Muscle layer of duodenum (tissue), 2 donors: ENCODE measurements around the gene WDFY2.

Experiments
- H3K27ac ChIP-seq: one replicate; pipeline ENCODE4 v1.7.0; 2013; ENCODE audit warnings: mild to moderate bottlenecking, low read length
- H3K27me3 ChIP-seq: one replicate; pipeline ENCODE4 v1.7.0; 2013; ENCODE audit warnings: low read depth, mild to moderate bottlenecking, control low read depth, low read length
- H3K36me3 ChIP-seq, 2 donors: one replicate each; pipeline ENCODE4 v1.7.0; 2013; ENCODE audit warnings: low read length in 2 of 2, control low read depth in 1 of 2, mild to moderate bottlenecking in 1 of 2; ENCODE audit not compliant: insufficient read depth in 2 of 2, control insufficient read depth in 1 of 2
- H3K4me1 ChIP-seq, 2 donors: one replicate each; pipeline ENCODE4 v1.7.0; 2013; ENCODE audit warnings: low read length in 2 of 2, mild to moderate bottlenecking in 2 of 2, control low read depth in 1 of 2, moderate library complexity in 1 of 2; ENCODE audit not compliant: insufficient read depth in 2 of 2, control insufficient read depth in 1 of 2
- H3K4me3 ChIP-seq, 2 donors: one replicate each; pipeline ENCODE4 v1.7.0; 2013; ENCODE audit warnings: low read length in 2 of 2, low read depth in 1 of 2, mild to moderate bottlenecking in 1 of 2
- H3K9me3 ChIP-seq, 2 donors: one replicate each; pipeline ENCODE4 v1.7.0; 2013; ENCODE audit warnings: low read length in 2 of 2, control low read depth in 1 of 2, mild to moderate bottlenecking in 1 of 2; ENCODE audit not compliant: control insufficient read depth in 1 of 2
- donor health status: healthy.

The WDFY2 gene

GRCh38 chr13:51624695-51625345 is 40.6 kb downstream of the WDFY2 start:
- Histone ChIP-seq H3K4me3 (no peak overlapping the region), H3K4me1 (peaks cover 0 to 13% of the 10 kb centered on the region in 2 donors), H3K9me3 (no peaks in the 10 kb centered on the region), H3K36me3 (no peaks in the 10 kb centered on the region), H3K27me3 (no peaks in the 10 kb centered on the region), H3K27ac (no peak overlapping the region)

GRCh38 chr13:51625555-51626345 is 41.5 kb downstream of the WDFY2 start:
- H3K27me3 ChIP-seq: no peaks in the 10 kb centered on the region
- H3K9me3 ChIP-seq: no peaks in the 10 kb centered on the region
- H3K4me1 ChIP-seq: peaks cover 0 to 13% of the 10 kb centered on the region in 2 donors
- no peaks in the 10 kb centered on the region for H3K36me3 ChIP-seq
- no peak overlapping the region for H3K27ac ChIP-seq
- H3K4me3 ChIP-seq: no peak overlapping the region

DNA sequence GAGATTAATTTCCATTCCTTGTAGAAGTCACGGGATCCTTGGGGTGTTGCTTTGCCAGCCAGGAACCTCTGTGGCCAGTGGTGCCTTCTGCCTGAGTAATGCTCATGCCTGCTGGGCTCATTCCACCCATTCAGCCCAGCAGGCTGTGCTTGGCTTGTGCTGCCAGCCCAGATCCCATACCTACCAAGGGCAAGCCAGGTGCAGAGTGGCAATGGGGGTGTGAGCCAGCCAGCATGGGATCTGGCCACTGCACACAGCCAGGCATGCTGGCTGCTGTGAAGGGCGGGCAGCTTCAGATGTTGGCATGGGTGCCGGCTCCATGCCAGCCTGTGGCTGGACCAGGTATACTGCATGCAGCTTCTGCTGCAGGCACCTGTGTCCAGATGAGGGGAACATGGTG is 42.5 kb downstream of the WDFY2 start:
- H3K36me3 ChIP-seq: no peaks in the 10 kb centered on the region
- H3K27ac ChIP-seq: no peak overlapping the region
- no peaks in the 10 kb centered on the region for H3K27me3 ChIP-seq
- peaks cover 0 to 13% of the 10 kb centered on the region in 2 donors for H3K4me1 ChIP-seq
- H3K4me3 ChIP-seq: no peak overlapping the region
- H3K9me3 ChIP-seq: no peaks in the 10 kb centered on the region

DNA sequence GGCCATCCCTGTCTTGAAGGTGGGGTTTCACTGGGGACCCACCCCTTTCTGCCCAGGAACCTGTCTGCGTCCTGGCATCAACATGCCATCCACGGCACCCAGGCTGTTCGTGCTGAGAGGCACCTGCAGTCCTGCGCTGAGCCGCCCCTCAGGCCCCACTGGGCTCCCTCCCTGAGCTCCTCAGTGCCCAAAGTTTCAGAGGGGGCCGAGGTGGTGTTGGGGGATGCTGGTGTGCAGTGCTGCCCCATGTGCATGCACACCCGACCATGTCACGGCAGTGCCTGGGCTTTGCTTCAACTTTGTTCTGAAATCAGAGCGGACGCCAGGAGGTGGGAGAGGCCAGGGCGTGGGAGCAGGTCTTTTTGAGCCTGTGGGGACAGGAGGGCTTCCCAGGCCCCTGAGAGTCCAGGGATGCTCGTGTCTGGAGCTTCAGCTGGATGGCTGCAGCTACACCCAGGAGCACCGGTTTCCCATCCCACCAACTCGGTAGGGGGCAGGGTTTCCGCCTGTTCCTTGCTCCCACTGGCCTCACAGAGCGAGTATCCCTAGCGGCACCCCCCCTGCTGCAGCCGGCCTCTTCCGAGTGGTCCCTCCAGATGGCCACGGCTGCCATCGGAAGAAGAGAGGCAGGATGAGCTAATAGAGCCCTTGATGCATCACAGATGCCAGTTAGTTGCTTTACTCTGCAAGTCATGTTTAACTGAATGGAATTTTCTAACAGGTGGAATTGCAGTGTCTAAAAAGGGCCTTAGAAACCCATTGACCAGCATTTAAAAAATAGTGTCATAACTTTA is 44.0 kb downstream of the WDFY2 start:
- Histone ChIP-seq H3K4me3 (no peak overlapping the region), H3K27me3 (no peaks in the 10 kb centered on the region), H3K9me3 (no peaks in the 10 kb centered on the region), H3K27ac (no peak overlapping the region), H3K4me1 (peaks cover 0 to 13% of the 10 kb centered on the region in 2 donors), H3K36me3 (no peaks in the 10 kb centered on the region)

GRCh38 chr13:51629491-51630287 is 45.4 kb downstream of the WDFY2 start:
- Histone ChIP-seq H3K4me1 (peaks cover 0 to 13% of the 10 kb centered on the region in 2 donors), H3K27ac (no peak overlapping the region), H3K4me3 (no peak overlapping the region), H3K27me3 (no peaks in the 10 kb centered on the region), H3K9me3 (no peaks in the 10 kb centered on the region), H3K36me3 (no peaks in the 10 kb centered on the region)

- Histone ChIP-seq H3K36me3 (no peaks in the 10 kb centered on the region), H3K4me1 (peaks cover 0 to 13% of the 10 kb centered on the region in 2 donors), H3K9me3 (no peaks in the 10 kb centered on the region), H3K27me3 (no peaks in the 10 kb centered on the region), H3K4me3 (no peak overlapping the region), H3K27ac (no peak overlapping the region)
Measured at GRCh38 chr13:51630288-51630615, 46.0 kb downstream of the WDFY2 start.

DNA sequence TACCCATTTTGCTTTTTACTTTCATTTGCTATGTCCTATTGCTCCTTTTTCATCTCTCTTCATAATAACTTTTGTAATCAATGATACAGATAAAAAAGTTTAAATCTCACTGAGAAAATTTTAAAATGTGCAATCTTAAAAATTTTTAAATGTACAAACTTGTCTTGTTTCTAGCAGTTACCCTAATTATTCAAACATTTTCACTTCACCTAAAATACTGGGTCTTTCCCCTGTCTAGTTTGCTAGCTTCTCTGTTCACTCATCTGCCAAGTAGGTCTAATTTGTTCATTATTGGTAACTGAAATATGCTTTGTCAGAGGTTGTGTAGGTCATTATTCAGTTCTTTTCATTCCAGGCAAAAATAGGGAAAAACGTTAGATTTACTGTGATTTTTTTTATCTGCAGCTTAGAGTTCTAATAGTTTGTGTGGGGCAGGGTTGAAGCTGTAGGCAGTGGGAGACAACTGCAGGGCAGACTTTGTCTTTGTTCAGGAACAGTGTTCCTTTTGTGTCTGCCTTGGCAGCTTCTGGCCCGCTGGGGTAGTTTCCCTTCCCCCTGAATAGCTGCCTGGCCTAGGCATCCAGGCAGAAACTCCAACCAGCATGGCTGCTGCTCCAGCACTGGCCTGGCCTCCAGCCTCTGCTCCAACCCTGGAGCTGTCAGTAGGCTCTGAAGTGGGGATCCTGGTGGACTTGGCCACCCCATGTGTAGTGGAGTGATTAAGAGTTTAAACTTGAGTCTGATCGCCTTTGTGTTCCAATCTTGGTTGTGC is 48.5 kb downstream of the WDFY2 start:
- Histone ChIP-seq H3K27ac (no peak overlapping the region), H3K9me3 (no peaks in the 10 kb centered on the region), H3K4me1 (peaks cover 0 to 11% of the 10 kb centered on the region in 2 donors), H3K36me3 (no peaks in the 10 kb centered on the region), H3K27me3 (no peaks in the 10 kb centered on the region), H3K4me3 (no peak overlapping the region)

GRCh38 chr13:51635137-51635878 is 51.0 kb downstream of the WDFY2 start:
- no peaks in the 10 kb centered on the region for H3K9me3 ChIP-seq
- no peaks in the 10 kb centered on the region for H3K36me3 ChIP-seq
- no peak overlapping the region for H3K4me3 ChIP-seq
- H3K27me3 ChIP-seq: no peaks in the 10 kb centered on the region
- peaks cover 0 to 16% of the 10 kb centered on the region in 2 donors for H3K4me1 ChIP-seq
- H3K27ac ChIP-seq: no peak overlapping the region

GRCh38 chr13:51636349-51636890 is 52.2 kb downstream of the WDFY2 start:
- Histone ChIP-seq H3K27ac (no peak overlapping the region), H3K36me3 (no peaks in the 10 kb centered on the region), H3K4me1 (peaks cover 0 to 16% of the 10 kb centered on the region in 2 donors), H3K9me3 (no peaks in the 10 kb centered on the region), H3K4me3 (no peak overlapping the region), H3K27me3 (no peaks in the 10 kb centered on the region)

DNA sequence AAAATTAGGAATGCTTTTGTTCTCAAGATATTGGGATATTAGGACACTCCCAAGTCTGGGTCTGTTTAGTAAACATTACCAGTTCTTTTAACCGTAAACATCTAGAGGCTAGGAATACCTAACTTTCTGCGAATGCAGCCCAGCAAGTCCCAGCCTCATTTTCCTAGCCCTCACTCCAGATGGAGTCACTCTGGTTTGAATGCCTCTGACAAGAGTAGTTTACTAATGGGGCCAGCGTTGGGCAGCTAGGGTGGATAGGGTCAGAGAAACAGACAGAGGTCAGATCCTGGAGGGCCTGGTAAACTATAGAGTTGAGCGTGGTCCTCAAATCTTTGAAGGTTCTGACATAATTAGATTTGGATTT is 53.6 kb downstream of the WDFY2 start:
- Histone ChIP-seq H3K27me3 (no peaks in the 10 kb centered on the region), H3K4me3 (no peak overlapping the region), H3K4me1 (peaks cover 0 to 16% of the 10 kb centered on the region in 2 donors), H3K9me3 (no peaks in the 10 kb centered on the region), H3K36me3 (no peaks in the 10 kb centered on the region), H3K27ac (no peak overlapping the region)
